HEK293 (cell line): ENCODE results near the gene SFRP5.

Experiments
- CTCF ChIP-seq: fragments of 450-650 bp; formaldehyde crosslinking; IDR thresholded peaks from 2 replicates; pipeline ENCODE4 v1.5.1; 2016; ENCODE audit warnings: missing biosample characterization, missing genetic modification characterization
- KLF10 ChIP-seq: fragments of 450-650 bp; IDR thresholded peaks from 2 replicates; pipeline ENCODE4 v1.5.1; 2018; ENCODE audit warnings: missing biosample characterization, mild to moderate bottlenecking, missing genetic modification characterization
- KLF16 ChIP-seq: fragments of 450-650 bp; formaldehyde crosslinking; IDR thresholded peaks from 2 replicates; pipeline ENCODE4 v1.5.1; 2017; ENCODE audit warnings: missing biosample characterization, missing genetic modification characterization
- ZBTB26 ChIP-seq: fragments of 450-650 bp; formaldehyde crosslinking; optimal IDR thresholded peaks from 2 replicates; pipeline ENCODE3; 2016; ENCODE audit warnings: missing biosample characterization, mild to moderate bottlenecking, missing genetic modification characterization
- ZBTB7A ChIP-seq: fragments of 450-650 bp; formaldehyde crosslinking; IDR thresholded peaks from 2 replicates; pipeline ENCODE4 v1.5.1; 2016; ENCODE audit warnings: low read depth, missing biosample characterization, missing genetic modification characterization
- ZEB2 ChIP-seq: fragments of 450-650 bp; formaldehyde crosslinking; IDR thresholded peaks from 2 replicates; pipeline ENCODE4 v1.5.1; 2016; ENCODE audit warnings: missing biosample characterization, missing genetic modification characterization
- ZNF639 ChIP-seq: fragments of 450-650 bp; formaldehyde crosslinking; IDR thresholded peaks from 2 replicates; pipeline ENCODE4 v1.5.1; 2016; ENCODE audit warnings: missing biosample characterization, missing genetic modification characterization
- ZNF664 ChIP-seq: fragments of 450-650 bp; formaldehyde crosslinking; IDR thresholded peaks from 2 replicates; pipeline ENCODE4 v1.5.1; 2016; ENCODE audit warnings: missing biosample characterization, missing genetic modification characterization
- ZSCAN23 ChIP-seq: fragments of 450-650 bp; formaldehyde crosslinking; IDR thresholded peaks from 2 replicates; pipeline ENCODE4 v1.5.1; 2016; ENCODE audit warnings: missing biosample characterization, missing genetic modification characterization
- TF ChIP-seq, protein P1 (sequence below): fragments of 450-650 bp; formaldehyde crosslinking; IDR thresholded peaks from 2 replicates; pipeline ENCODE4 v1.5.1; 2016; ENCODE audit warnings: missing biosample characterization, missing genetic modification characterization

DNA sequence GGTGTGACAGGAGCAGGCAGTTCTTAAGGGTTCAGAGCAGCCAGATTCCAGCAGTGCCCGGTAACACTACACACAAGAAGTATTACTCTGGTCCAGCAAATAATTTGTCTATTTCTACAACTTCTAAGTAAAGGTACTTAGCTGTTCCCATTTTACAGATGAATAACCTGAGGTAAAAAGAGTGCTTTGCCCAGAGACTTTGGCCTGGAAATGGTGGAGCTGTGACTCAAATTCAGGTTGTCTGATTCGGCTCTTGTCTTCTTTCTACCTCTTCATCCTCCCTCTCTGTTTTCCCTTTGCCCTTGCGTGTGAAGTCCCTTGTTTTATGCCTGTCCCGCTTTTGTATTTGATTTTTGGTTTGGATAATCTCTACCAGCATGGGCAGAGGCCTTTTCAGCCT, 17.1 kb downstream of the SFRP5 start:
- TF ChIP-seq ZSCAN23 (tag by site-specific recombination): no peak
- TF ChIP-seq KLF16 (tag by site-specific recombination): no peak
- no peak for TF ChIP-seq ZEB2 (tag by site-specific recombination)
- TF ChIP-seq, protein P1, sequence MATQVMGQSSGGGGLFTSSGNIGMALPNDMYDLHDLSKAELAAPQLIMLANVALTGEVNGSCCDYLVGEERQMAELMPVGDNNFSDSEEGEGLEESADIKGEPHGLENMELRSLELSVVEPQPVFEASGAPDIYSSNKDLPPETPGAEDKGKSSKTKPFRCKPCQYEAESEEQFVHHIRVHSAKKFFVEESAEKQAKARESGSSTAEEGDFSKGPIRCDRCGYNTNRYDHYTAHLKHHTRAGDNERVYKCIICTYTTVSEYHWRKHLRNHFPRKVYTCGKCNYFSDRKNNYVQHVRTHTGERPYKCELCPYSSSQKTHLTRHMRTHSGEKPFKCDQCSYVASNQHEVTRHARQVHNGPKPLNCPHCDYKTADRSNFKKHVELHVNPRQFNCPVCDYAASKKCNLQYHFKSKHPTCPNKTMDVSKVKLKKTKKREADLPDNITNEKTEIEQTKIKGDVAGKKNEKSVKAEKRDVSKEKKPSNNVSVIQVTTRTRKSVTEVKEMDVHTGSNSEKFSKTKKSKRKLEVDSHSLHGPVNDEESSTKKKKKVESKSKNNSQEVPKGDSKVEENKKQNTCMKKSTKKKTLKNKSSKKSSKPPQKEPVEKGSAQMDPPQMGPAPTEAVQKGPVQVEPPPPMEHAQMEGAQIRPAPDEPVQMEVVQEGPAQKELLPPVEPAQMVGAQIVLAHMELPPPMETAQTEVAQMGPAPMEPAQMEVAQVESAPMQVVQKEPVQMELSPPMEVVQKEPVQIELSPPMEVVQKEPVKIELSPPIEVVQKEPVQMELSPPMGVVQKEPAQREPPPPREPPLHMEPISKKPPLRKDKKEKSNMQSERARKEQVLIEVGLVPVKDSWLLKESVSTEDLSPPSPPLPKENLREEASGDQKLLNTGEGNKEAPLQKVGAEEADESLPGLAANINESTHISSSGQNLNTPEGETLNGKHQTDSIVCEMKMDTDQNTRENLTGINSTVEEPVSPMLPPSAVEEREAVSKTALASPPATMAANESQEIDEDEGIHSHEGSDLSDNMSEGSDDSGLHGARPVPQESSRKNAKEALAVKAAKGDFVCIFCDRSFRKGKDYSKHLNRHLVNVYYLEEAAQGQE (tag by site-specific recombination): no peak
- no peak for TF ChIP-seq CTCF (tag by site-specific recombination)
- TF ChIP-seq ZBTB26: no peak
- no peak for TF ChIP-seq ZBTB7A (tag by site-specific recombination)
- TF ChIP-seq ZNF664 (tag by site-specific recombination): no peak
- no peak for TF ChIP-seq ZNF639 (tag by site-specific recombination)
- TF ChIP-seq KLF10 (tag by site-specific recombination): no peak
